Activated T-cell treated with anti-CD3 and anti-CD28 coated beads for 1 hour (primary cell): ENCODE results near the gene TBX1.
"Not testable (repeated sequence)": the region's sequence is repeated elsewhere in the genome, so short reads cannot be mapped to it uniquely, and the experiment has no call there.

ENCODE experiments used
- DNase-seq: peaks from one replicate; pipeline ENCODE4 v3.0.0-alpha.2; 2020; ENCODE audit warnings: low read depth

The TBX1 gene

GRCh38 chr22:19723232-19723982, 37.2 kb upstream of the TBX1 start, which contains the start of gene GP1BB:
TSS of gene GP1BB (plus strand) at chr22:19723539. CDS start at chr22:19723570, 31 bp downstream.
- peak; percentile 20 for DNase-seq

- DNase-seq = no peak
Measured at GRCh38 chr22:19723983-19724827, 36.4 kb upstream of the TBX1 start.

GRCh38 chr22:19724927-19725661, 35.5 kb upstream of the TBX1 start:
- no peak for DNase-seq

GRCh38 chr22:19726064-19726788, 34.4 kb upstream of the TBX1 start:
- DNase-seq = not testable (repeated sequence)

- DNase-seq = no peak
Measured at GRCh38 chr22:19727310-19728150, 33.0 kb upstream of the TBX1 start.

GRCh38 chr22:19728271-19728670, 32.3 kb upstream of the TBX1 start:
- no peak for DNase-seq

GRCh38 chr22:19728836-19729235, 31.7 kb upstream of the TBX1 start:
- DNase-seq = no peak

GRCh38 chr22:19729507-19729906, 31.1 kb upstream of the TBX1 start:
- DNase-seq = no peak

GRCh38 chr22:19730198-19730597, 30.4 kb upstream of the TBX1 start:
- DNase-seq = no peak

GRCh38 chr22:19730655-19731360, 29.8 kb upstream of the TBX1 start:
- peak; percentile 90 for DNase-seq

GRCh38 chr22:19731361-19732135, 29.0 kb upstream of the TBX1 start:
- DNase-seq = no peak

- no peak for DNase-seq
Measured at GRCh38 chr22:19732403-19733113, 28.0 kb upstream of the TBX1 start.

- DNase-seq = no peak
Measured at GRCh38 chr22:19733755-19734154, 26.8 kb upstream of the TBX1 start.

GRCh38 chr22:19734163-19734562, 26.4 kb upstream of the TBX1 start:
- no peak for DNase-seq

- no peak for DNase-seq
Measured at GRCh38 chr22:19734837-19735382, 25.7 kb upstream of the TBX1 start.

- no peak for DNase-seq
Measured at GRCh38 chr22:19735665-19736510, 24.7 kb upstream of the TBX1 start.

GRCh38 chr22:19737846-19738663, 22.5 kb upstream of the TBX1 start:
- DNase-seq = no peak
